ENCODE measurements around the gene PLXNA2. TPM values are rescaled to one million over a fixed set of nuclear protein-coding genes. Genes with fewer than 3 reads are reported as not detected.

Gene PLXNA2
- total and polyA plus RNA-seq, 7 experiments from 2014 or later, result 0.70 to 5.4 (median 1.4) TPM; not detected in 2

DNA sequence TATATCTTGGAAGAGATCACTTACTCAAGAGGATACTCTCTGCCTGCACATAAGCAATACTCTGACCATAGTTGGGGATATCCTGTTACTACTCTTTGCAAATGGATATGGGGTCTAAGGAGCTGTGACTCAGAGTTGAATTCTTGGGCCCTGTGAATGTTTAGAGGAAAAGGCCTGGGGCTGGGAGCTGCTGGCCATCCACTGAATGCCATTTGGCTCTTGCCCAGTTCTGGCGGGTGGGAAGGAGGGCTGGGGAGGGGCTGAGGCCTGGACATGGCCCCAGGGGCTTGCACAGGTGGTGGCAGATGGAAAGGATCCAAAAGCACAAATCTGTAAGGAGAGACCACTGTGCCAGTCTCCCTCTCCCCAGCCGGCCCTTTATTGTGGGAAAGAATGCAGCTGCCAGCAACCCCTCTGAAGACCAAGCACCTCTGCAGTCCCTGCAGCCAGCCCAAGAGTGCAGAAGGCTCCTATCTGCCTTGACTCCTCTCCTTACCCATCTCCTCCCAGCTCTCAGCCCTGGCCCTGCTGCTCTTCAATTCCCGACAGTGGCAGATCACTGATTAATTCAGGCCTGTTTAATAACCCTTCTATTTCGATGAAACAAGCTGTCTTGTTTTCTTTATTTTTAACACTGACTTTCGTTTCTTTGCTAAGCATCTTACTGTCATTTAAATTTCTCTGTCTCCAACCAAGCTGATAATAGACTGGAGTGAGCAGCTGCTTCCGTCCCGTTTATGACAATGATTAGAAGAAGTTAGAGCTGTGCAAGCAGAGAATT lies 12.1 kb downstream of the PLXNA2 start:
- ChIA-PET POLR2A (no interaction called here), CTCF (interaction anchor here (2.0 kb wide), 1 partner anchor 13 kb away, joined by 6 read pairs; the partner anchor contains the start of gene PLXNA2)
- Mint-ChIP-seq H3K27ac (no peak overlapping the region), H3K4me1 (peaks cover 9 to 16% (median 12%) of the 10 kb centered on the region in 7 donors), H3K4me3 (no peak overlapping the region), H3K9me3 (peaks cover 0 to 1% (median 0%) of the 10 kb centered on the region in 11 donors), H3K27me3 (peaks cover 19 to 55% (median 28%) of the 10 kb centered on the region in 5 donors), H3K36me3 (no peaks in the 10 kb centered on the region)
- Histone ChIP-seq H3K4me1 (ENCODE audit: control insufficient read depth in 2 of 2, insufficient read depth in 2 of 2, low read length in 2 of 2) (peaks cover 3 to 4% of the 10 kb centered on the region in 2 donors), H3K4me3 (ENCODE audit: low read length) (no peak overlapping the region), H3K36me3 (ENCODE audit: control insufficient read depth in 2 of 3, insufficient read depth in 3 of 3, low read length in 3 of 3) (no peaks in the 10 kb centered on the region), H3K27me3 (ENCODE audit: control insufficient read depth in 2 of 2, insufficient read depth in 2 of 2, low read length in 2 of 2) (no peaks in the 10 kb centered on the region), H3K9me3 (ENCODE audit: control insufficient read depth in 2 of 3, low read length in 3 of 3) (no peaks in the 10 kb centered on the region), H3K27ac (ENCODE audit: low read depth, low read length) (no peak overlapping the region)
- intact Hi-C loops (cut with micrococcal nuclease), result no loop called here
- DNase-seq (no peak), ATAC-seq (no peak)

DNA sequence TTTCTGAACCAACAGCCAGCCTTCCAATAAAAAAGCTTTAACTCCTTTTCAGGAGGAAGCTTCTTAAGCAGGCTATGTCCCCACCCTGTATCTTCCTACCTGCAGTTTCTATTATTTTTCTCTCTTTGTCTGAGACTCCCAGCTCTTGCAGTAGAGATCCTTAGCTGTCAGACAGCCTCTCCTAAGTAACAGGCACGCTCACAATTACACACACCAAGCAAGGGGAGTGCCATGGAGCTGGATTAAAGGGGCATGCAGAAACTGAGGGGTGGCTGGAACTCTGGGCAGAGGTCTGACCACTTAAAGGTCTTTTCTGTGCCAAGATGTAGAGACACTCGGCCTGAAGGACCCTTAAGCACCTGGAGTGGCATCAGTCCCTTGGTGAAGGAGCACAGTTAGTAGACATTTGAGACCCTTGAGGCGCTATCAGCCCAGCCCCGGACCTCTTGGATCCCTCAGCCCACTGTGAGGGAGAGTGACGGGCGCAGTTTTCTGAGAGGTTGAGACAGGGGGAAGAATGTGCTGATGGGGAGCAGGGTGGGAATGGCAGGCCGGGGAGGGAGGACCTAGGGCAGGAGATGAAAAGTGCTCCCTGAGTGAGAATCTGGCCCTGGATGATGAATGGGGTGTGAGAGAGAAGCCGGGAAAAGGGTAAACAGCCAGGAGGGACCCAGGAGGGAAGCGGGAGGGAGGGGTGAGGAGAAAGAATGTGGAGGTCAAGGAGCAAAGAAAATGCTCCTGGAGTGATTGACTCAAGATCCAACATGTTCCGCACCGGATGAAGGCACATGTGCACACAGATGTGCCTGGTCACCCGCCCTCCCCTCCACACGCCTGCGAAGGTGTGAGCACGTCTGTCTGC lies 13.3 kb downstream of the PLXNA2 start:
- H3K27ac ChIP-seq (ENCODE audit: low read depth, low read length), result no peak overlapping the region
- POLR2A ChIA-PET, result no interaction called here
- peaks cover 0 to 1% (median 0%) of the 10 kb centered on the region in 11 donors for H3K9me3 Mint-ChIP-seq
- H3K36me3 ChIP-seq (ENCODE audit: control insufficient read depth in 2 of 3, insufficient read depth in 3 of 3, low read length in 3 of 3), result no peaks in the 10 kb centered on the region
- CTCF ChIA-PET, result interaction anchor here (2.0 kb wide), 1 partner anchor 14 kb away, joined by 6 read pairs; the partner anchor contains the start of gene PLXNA2
- ATAC-seq, result no peak
- no peaks in the 10 kb centered on the region for H3K9me3 ChIP-seq (ENCODE audit: control insufficient read depth in 2 of 3, low read length in 3 of 3)
- no peak overlapping the region for H3K27ac Mint-ChIP-seq
- intact Hi-C loops (cut with micrococcal nuclease), result no loop called here
- peaks cover 0 to 5% (median 2%) of the 10 kb centered on the region in 7 donors for H3K4me1 Mint-ChIP-seq
- H3K4me3 Mint-ChIP-seq, result no peak overlapping the region
- H3K36me3 Mint-ChIP-seq, result no peaks in the 10 kb centered on the region
- H3K4me1 ChIP-seq (ENCODE audit: control insufficient read depth in 2 of 2, insufficient read depth in 2 of 2, low read length in 2 of 2), result peaks cover 0 to under 1% of the 10 kb centered on the region in 2 donors
- DNase-seq, result no peak
- H3K4me3 ChIP-seq (ENCODE audit: low read length), result no peak overlapping the region
- H3K27me3 Mint-ChIP-seq, result peaks cover 9 to 47% (median 21%) of the 10 kb centered on the region in 5 donors
- no peaks in the 10 kb centered on the region for H3K27me3 ChIP-seq (ENCODE audit: control insufficient read depth in 2 of 2, insufficient read depth in 2 of 2, low read length in 2 of 2)

DNA sequence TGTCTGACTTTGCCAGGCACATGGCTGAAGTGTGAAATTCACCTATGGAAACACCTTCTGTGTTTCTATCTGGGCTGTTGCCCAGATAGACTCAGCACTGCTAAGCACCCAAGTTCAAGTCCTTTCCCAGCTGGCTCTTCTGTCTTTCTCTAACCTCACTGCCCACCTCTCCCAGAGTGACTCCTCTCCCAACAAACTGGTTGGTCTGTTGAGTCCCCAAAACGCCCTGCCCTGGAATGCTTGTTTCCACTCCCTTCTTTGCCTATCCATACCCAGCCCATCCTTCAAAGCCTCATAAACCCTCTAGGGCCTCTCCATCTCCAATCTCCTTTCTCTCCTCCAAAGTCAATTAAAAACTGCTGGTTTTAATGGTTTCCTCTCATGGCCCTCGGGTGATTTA lies 15.6 kb downstream of the PLXNA2 start:
- Mint-ChIP-seq H3K36me3 (no peaks in the 10 kb centered on the region), H3K27ac (no peak overlapping the region), H3K4me3 (no peak overlapping the region), H3K4me1 (no peaks in the 10 kb centered on the region), H3K9me3 (peaks cover 0 to 1% (median 0%) of the 10 kb centered on the region in 11 donors), H3K27me3 (peaks cover 14 to 34% (median 19%) of the 10 kb centered on the region in 5 donors)
- no peak for ATAC-seq
- ChIA-PET CTCF (no interaction called here), POLR2A (no interaction called here)
- no peak for DNase-seq
- H3K4me3 ChIP-seq (ENCODE audit: low read length), result no peak overlapping the region
- H3K9me3 ChIP-seq (ENCODE audit: control insufficient read depth in 2 of 3, low read length in 3 of 3), result no peaks in the 10 kb centered on the region
- H3K36me3 ChIP-seq (ENCODE audit: control insufficient read depth in 2 of 3, insufficient read depth in 3 of 3, low read length in 3 of 3), result no peaks in the 10 kb centered on the region
- intact Hi-C loops (cut with micrococcal nuclease), result no loop called here
- no peaks in the 10 kb centered on the region for H3K27me3 ChIP-seq (ENCODE audit: control insufficient read depth in 2 of 2, insufficient read depth in 2 of 2, low read length in 2 of 2)
- no peaks in the 10 kb centered on the region for H3K4me1 ChIP-seq (ENCODE audit: control insufficient read depth in 2 of 2, insufficient read depth in 2 of 2, low read length in 2 of 2)
- no peak overlapping the region for H3K27ac ChIP-seq (ENCODE audit: low read depth, low read length)

DNA sequence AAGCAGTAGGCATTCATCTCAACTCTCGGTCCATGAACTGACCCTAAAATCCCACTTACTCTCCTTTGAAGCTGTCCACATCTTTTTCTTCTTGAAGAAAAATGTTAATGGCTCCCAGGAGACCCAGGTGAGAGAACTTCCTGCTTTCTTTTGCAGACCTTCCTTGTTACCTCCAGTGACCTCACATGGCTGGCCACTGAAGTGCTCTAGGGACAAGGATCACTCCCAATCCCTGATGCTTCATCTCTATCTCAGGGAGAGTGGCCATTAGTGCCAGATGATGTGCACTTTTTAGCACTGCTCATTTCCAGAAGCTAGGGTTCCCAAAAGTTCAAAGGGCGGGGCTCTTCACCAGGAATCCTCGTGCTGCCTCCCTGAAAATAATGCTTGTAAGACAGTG lies 16.2 kb downstream of the PLXNA2 start:
- H3K9me3 Mint-ChIP-seq, result peaks cover 0 to 1% (median 0%) of the 10 kb centered on the region in 11 donors
- DNase-seq (no peak), ATAC-seq (no peak)
- Histone ChIP-seq H3K4me1 (ENCODE audit: control insufficient read depth in 2 of 2, insufficient read depth in 2 of 2, low read length in 2 of 2) (no peaks in the 10 kb centered on the region), H3K4me3 (ENCODE audit: low read length) (no peak overlapping the region), H3K27ac (ENCODE audit: low read depth, low read length) (no peak overlapping the region), H3K9me3 (ENCODE audit: control insufficient read depth in 2 of 3, low read length in 3 of 3) (no peaks in the 10 kb centered on the region), H3K36me3 (ENCODE audit: control insufficient read depth in 2 of 3, insufficient read depth in 3 of 3, low read length in 3 of 3) (no peaks in the 10 kb centered on the region), H3K27me3 (ENCODE audit: control insufficient read depth in 2 of 2, insufficient read depth in 2 of 2, low read length in 2 of 2) (no peaks in the 10 kb centered on the region)
- no peak overlapping the region for H3K27ac Mint-ChIP-seq
- ChIA-PET CTCF (interaction anchor here (1.0 kb wide), 1 partner anchor 19 kb away, joined by 3 read pairs; no protein-coding TSS in a partner anchor), POLR2A (no interaction called here)
- H3K4me3 Mint-ChIP-seq, result no peak overlapping the region
- no peaks in the 10 kb centered on the region for H3K36me3 Mint-ChIP-seq
- peaks cover 14 to 33% (median 18%) of the 10 kb centered on the region in 5 donors for H3K27me3 Mint-ChIP-seq
- intact Hi-C loops (cut with micrococcal nuclease), result no loop called here
- H3K4me1 Mint-ChIP-seq, result no peaks in the 10 kb centered on the region

DNA sequence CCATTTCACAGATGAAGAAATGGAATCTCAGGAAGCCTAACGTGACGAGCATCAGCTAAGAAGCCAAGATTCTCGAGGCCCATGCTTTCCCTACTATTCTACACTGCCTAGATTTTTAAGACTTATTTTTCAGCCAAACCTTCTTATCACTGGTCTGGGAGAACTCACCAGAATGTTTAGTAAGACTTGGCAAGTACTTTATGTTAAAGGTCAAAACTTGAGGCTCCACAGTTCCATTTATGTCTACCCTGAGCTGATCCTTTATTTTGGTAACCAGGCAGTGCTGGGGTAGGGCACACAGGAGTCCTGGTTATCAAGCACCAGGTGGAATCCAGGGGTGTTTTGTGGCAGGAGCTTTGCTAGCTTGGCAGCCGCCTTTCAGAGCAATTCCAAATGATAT lies 16.8 kb downstream of the PLXNA2 start:
- peaks cover 14 to 37% (median 16%) of the 10 kb centered on the region in 5 donors for H3K27me3 Mint-ChIP-seq
- H3K9me3 Mint-ChIP-seq, result peaks cover 0 to 1% (median 0%) of the 10 kb centered on the region in 11 donors
- no peaks in the 10 kb centered on the region for H3K4me1 Mint-ChIP-seq
- no peak overlapping the region for H3K4me3 ChIP-seq (ENCODE audit: low read length)
- H3K9me3 ChIP-seq (ENCODE audit: control insufficient read depth in 2 of 3, low read length in 3 of 3), result no peaks in the 10 kb centered on the region
- H3K27ac Mint-ChIP-seq, result no peak overlapping the region
- H3K36me3 ChIP-seq (ENCODE audit: control insufficient read depth in 2 of 3, insufficient read depth in 3 of 3, low read length in 3 of 3), result no peaks in the 10 kb centered on the region
- DNase-seq (no peak), ATAC-seq (no peak)
- H3K4me3 Mint-ChIP-seq, result no peak overlapping the region
- CTCF ChIA-PET, result interaction anchor here (1.0 kb wide), 1 partner anchor 19 kb away, joined by 3 read pairs; no protein-coding TSS in a partner anchor
- POLR2A ChIA-PET, result no interaction called here
- H3K4me1 ChIP-seq (ENCODE audit: control insufficient read depth in 2 of 2, insufficient read depth in 2 of 2, low read length in 2 of 2), result no peaks in the 10 kb centered on the region
- no peaks in the 10 kb centered on the region for H3K27me3 ChIP-seq (ENCODE audit: control insufficient read depth in 2 of 2, insufficient read depth in 2 of 2, low read length in 2 of 2)
- no peaks in the 10 kb centered on the region for H3K36me3 Mint-ChIP-seq
- intact Hi-C loops (cut with micrococcal nuclease), result no loop called here
- no peak overlapping the region for H3K27ac ChIP-seq (ENCODE audit: low read depth, low read length)

DNA sequence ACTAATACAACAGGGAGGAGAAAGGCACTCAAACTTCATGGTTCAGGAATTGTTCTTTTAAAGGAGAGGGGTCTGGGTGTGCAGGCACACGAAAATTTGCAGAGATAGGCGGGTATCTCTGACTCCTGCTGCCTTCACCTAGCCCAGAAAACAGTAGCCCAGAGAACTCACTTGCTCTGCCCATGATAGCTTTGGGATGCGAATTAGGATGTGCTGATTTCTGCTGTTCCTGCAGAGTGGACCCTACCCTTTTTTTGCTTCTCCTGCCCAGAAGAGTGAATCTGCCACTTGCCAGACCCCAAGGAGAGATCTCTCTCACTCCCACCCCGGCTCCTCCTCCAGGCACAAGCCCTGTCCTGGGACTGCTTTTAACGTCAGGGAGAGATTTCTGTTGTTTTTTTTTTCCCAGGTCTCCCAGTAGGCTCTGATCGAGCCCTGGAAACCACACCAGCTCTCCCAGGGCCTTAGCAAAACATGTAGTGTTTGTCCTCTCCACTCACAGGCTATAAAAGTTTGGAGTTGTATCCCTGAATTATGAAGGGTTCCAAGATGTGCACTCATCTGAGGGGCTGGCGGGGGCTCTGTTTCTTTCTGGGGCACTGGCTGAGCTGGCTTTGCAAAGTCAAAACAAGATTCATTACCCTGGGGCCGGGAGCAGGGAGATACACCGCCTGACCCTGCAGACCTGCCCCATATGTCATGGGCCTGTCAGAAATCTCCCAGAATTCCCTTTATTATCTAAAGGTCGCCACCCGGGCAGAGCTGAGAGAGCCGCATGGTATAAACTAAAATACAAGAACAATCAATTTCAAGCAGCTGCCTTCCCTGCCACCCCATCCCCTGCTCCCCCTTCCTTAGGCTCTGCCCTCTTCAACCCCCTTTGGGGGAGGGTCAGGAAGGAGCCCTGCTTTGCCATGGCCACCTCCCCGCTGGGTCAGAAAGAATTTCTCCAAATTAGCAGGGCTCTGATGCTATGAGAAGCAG lies 17.9 kb downstream of the PLXNA2 start:
- POLR2A ChIA-PET, result no interaction called here
- intact Hi-C loops (cut with micrococcal nuclease), result no loop called here
- Mint-ChIP-seq H3K27ac (no peak overlapping the region), H3K4me1 (no peaks in the 10 kb centered on the region), H3K36me3 (no peaks in the 10 kb centered on the region), H3K9me3 (peaks cover 0 to 1% (median 0%) of the 10 kb centered on the region in 11 donors), H3K4me3 (no peak overlapping the region), H3K27me3 (peaks cover 11 to 37% (median 14%) of the 10 kb centered on the region in 5 donors)
- CTCF ChIA-PET, result no interaction called here
- Histone ChIP-seq H3K27me3 (ENCODE audit: control insufficient read depth in 2 of 2, insufficient read depth in 2 of 2, low read length in 2 of 2) (no peaks in the 10 kb centered on the region), H3K36me3 (ENCODE audit: control insufficient read depth in 2 of 3, insufficient read depth in 3 of 3, low read length in 3 of 3) (no peaks in the 10 kb centered on the region), H3K9me3 (ENCODE audit: control insufficient read depth in 2 of 3, low read length in 3 of 3) (no peaks in the 10 kb centered on the region), H3K4me3 (ENCODE audit: low read length) (no peak overlapping the region), H3K27ac (ENCODE audit: low read depth, low read length) (no peak overlapping the region), H3K4me1 (ENCODE audit: control insufficient read depth in 2 of 2, insufficient read depth in 2 of 2, low read length in 2 of 2) (no peaks in the 10 kb centered on the region)
- ATAC-seq (no peak), DNase-seq (no peak)

Measured in naive thymus-derived CD4-positive, alpha-beta T cell (primary cell).